ENCODE data around the gene CHCHD5. TPM values are rescaled to one million over a fixed set of nuclear protein-coding genes. Genes with fewer than 3 reads are reported as not detected.

CHCHD5 gene
- total and polyA plus RNA-seq, 10 of the 15 experiments (the other 5 are each of a cell fraction or from before 2014, with no cell fraction given) = 16.4 to 118 (median 45.2) TPM

DNA sequence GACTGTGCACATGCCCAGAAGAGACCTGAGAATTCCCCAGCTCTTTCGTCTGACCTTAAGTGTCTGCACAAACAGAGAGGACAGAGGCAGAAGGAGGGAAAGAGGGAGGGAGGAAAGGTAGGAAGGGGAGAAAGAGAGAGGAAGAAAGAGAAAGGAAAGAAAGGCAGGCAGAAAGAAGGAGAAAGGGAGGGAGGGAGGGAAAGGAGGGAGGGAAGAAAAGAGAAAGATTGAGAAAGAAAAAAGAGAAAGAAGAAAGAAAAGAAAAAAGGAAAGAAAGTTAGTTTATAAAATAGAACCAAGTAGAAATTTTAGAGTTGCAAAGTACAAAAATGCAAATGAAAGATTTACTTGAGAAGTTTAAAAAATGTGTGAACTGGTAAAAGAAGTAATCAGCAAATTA is 49.6 kb upstream of the CHCHD5 start:
- 93% methylated on average over 1 of the region's 1 CpG for whole genome bisulfite sequencing (ENCODE audit: insufficient coverage, insufficient replicate concordance, low lambda C conversion rate, missing lambda C conversion rate)
- DNase-seq (ENCODE audit: low read depth, low spot score) (no peak), FAIRE-seq (no peak), ATAC-seq (no peak)
- intact Hi-C loops (cut with micrococcal nuclease; ENCODE audit: unreplicated experiment) (no loop called here), in situ Hi-C loops (cut with MboI) (no loop called here)
- Histone ChIP-seq H4K20me1 (ENCODE audit: control insufficient read depth, insufficient read depth) (no peaks in the 10 kb centered on the region), H2AFZ (ENCODE audit: control insufficient read depth, low read depth, low read length) (no peak overlapping the region), H3K9me3 (replicated peaks; ENCODE audit: control insufficient read depth, insufficient read depth, low read length) (no peaks in the 10 kb centered on the region), H3K4me3 (no peak overlapping the region), H3K36me3 (ENCODE audit: control insufficient read depth in 2 of 2, insufficient read depth in 2 of 2, low read length in 1 of 2) (peaks cover 0 to 2% of the 10 kb centered on the region in 2 experiments), H3K4me2 (ENCODE audit: control insufficient read depth, insufficient read depth) (no peak overlapping the region), H3K4me1 (ENCODE audit: control insufficient read depth, insufficient read depth, low read length) (no peaks in the 10 kb centered on the region), H3K9ac (ENCODE audit: control insufficient read depth, insufficient read depth, low read length) (no peak overlapping the region), H3K27ac (ENCODE audit: control insufficient read depth, insufficient read depth) (no peak overlapping the region), H3K27me3 (replicated peaks in 1 of 2; ENCODE audit: control insufficient read depth in 2 of 2, insufficient read depth in 2 of 2, low read length in 1 of 2) (no peaks in the 10 kb centered on the region), H3K79me2 (ENCODE audit: control insufficient read depth, insufficient read depth, low read length) (no peaks in the 10 kb centered on the region)
- ChIA-PET RAD21 (ENCODE audit: unreplicated experiment) (no interaction called here), SMC1A (ENCODE audit: uncharacterized antibody, unreplicated experiment) (no interaction called here), CTCF (interaction anchor here (0.8 to 2.0 kb wide), 2 partner anchors 9 to 11 kb away, joined by 3 to 5 read pairs; no protein-coding TSS in a partner anchor), POLR2A (interaction anchor here (0.6 to 1.1 kb wide), 2 partner anchors 17 to 45 kb away, joined by 3 to 4 read pairs; no protein-coding TSS in a partner anchor)
- no TSS peak for BruUV-seq (replicated peaks)
- TF ChIP-seq, protein P1, sequence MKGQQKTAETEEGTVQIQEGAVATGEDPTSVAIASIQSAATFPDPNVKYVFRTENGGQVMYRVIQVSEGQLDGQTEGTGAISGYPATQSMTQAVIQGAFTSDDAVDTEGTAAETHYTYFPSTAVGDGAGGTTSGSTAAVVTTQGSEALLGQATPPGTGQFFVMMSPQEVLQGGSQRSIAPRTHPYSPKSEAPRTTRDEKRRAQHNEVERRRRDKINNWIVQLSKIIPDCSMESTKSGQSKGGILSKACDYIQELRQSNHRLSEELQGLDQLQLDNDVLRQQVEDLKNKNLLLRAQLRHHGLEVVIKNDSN (IDR thresholded peaks at IDR 0.05; ENCODE audit: borderline replicate concordance, extremely low read length, insufficient read depth, low read depth, low read length) = no peak
- TF ChIP-seq IRF4 (IDR thresholded peaks at IDR 0.05; ENCODE audit: low read depth, low read length) (no peak), ETV6 (conservative IDR thresholded peaks at IDR 0.05 in 1 of 2, IDR thresholded peaks at IDR 0.05 in 1 of 2; ENCODE audit: borderline replicate concordance in 1 of 2, low read depth in 1 of 2) (no peak), YBX1 (IDR thresholded peaks at IDR 0.05) (no peak), CBX3 (IDR thresholded peaks at IDR 0.05; ENCODE audit: borderline replicate concordance, low read depth) (no peak), NRF1 (conservative IDR thresholded peaks at IDR 0.05; ENCODE audit: low read depth, low read length) (no peak), ZNF274 (IDR thresholded peaks at IDR 0.05; ENCODE audit: insufficient read depth, insufficient read length) (no peak)
- TF ChIP-seq, protein P2, sequence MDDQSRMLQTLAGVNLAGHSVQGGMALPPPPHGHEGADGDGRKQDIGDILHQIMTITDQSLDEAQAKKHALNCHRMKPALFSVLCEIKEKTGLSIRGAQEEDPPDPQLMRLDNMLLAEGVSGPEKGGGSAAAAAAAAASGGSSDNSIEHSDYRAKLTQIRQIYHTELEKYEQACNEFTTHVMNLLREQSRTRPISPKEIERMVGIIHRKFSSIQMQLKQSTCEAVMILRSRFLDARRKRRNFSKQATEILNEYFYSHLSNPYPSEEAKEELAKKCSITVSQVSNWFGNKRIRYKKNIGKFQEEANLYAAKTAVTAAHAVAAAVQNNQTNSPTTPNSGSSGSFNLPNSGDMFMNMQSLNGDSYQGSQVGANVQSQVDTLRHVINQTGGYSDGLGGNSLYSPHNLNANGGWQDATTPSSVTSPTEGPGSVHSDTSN (IDR thresholded peaks at IDR 0.05; ENCODE audit: insufficient replicate concordance, low read depth, low read length) = no peak
- TF ChIP-seq, protein P3, sequence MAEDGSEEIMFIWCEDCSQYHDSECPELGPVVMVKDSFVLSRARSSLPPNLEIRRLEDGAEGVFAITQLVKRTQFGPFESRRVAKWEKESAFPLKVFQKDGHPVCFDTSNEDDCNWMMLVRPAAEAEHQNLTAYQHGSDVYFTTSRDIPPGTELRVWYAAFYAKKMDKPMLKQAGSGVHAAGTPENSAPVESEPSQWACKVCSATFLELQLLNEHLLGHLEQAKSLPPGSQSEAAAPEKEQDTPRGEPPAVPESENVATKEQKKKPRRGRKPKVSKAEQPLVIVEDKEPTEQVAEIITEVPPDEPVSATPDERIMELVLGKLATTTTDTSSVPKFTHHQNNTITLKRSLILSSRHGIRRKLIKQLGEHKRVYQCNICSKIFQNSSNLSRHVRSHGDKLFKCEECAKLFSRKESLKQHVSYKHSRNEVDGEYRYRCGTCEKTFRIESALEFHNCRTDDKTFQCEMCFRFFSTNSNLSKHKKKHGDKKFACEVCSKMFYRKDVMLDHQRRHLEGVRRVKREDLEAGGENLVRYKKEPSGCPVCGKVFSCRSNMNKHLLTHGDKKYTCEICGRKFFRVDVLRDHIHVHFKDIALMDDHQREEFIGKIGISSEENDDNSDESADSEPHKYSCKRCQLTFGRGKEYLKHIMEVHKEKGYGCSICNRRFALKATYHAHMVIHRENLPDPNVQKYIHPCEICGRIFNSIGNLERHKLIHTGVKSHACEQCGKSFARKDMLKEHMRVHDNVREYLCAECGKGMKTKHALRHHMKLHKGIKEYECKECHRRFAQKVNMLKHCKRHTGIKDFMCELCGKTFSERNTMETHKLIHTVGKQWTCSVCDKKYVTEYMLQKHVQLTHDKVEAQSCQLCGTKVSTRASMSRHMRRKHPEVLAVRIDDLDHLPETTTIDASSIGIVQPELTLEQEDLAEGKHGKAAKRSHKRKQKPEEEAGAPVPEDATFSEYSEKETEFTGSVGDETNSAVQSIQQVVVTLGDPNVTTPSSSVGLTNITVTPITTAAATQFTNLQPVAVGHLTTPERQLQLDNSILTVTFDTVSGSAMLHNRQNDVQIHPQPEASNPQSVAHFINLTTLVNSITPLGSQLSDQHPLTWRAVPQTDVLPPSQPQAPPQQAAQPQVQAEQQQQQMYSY (CRISPR knock-in tag; IDR thresholded peaks at IDR 0.05) = no peak
- TF ChIP-seq, protein P4, sequence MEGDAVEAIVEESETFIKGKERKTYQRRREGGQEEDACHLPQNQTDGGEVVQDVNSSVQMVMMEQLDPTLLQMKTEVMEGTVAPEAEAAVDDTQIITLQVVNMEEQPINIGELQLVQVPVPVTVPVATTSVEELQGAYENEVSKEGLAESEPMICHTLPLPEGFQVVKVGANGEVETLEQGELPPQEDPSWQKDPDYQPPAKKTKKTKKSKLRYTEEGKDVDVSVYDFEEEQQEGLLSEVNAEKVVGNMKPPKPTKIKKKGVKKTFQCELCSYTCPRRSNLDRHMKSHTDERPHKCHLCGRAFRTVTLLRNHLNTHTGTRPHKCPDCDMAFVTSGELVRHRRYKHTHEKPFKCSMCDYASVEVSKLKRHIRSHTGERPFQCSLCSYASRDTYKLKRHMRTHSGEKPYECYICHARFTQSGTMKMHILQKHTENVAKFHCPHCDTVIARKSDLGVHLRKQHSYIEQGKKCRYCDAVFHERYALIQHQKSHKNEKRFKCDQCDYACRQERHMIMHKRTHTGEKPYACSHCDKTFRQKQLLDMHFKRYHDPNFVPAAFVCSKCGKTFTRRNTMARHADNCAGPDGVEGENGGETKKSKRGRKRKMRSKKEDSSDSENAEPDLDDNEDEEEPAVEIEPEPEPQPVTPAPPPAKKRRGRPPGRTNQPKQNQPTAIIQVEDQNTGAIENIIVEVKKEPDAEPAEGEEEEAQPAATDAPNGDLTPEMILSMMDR (IDR thresholded peaks at IDR 0.05 in 2 of 3, conservative IDR thresholded peaks at IDR 0.05 in 1 of 3; ENCODE audit: control insufficient read depth in 2 of 3, extremely low read depth in 1 of 3, insufficient read depth in 1 of 3, low read depth in 3 of 3, low read length in 3 of 3) = no peak
